Inferior parietal cortex (tissue), 1 donor: ENCODE measurements around the gene TIMP3.

Experiments used
- DNase-seq: peaks from one replicate; pipeline ENCODE4 v3.0.0-alpha.2; 2016; ENCODE audit errors: extremely low spot score

The TIMP3 gene

DNA sequence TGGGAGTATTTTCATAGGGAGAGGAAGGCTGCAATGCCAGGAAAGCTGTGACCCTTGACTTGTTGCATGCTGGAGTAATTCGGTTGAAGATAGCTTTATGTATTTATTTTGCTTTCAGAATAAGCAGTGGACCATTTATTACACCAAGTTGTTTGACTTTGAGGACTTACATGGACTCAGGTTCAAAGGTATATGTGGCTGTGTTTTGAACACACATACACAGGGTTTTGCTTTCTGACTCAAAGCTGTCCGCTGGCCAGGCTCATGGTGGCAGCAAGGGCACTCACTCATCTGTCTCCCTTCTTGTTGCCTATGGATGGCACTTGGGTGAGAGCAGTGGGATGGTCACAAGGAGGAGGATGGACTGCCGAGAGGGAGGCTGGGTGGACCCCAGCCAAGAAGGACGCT, 6.5 kb downstream of the TIMP3 start:
- DNase-seq = no peak

DNA sequence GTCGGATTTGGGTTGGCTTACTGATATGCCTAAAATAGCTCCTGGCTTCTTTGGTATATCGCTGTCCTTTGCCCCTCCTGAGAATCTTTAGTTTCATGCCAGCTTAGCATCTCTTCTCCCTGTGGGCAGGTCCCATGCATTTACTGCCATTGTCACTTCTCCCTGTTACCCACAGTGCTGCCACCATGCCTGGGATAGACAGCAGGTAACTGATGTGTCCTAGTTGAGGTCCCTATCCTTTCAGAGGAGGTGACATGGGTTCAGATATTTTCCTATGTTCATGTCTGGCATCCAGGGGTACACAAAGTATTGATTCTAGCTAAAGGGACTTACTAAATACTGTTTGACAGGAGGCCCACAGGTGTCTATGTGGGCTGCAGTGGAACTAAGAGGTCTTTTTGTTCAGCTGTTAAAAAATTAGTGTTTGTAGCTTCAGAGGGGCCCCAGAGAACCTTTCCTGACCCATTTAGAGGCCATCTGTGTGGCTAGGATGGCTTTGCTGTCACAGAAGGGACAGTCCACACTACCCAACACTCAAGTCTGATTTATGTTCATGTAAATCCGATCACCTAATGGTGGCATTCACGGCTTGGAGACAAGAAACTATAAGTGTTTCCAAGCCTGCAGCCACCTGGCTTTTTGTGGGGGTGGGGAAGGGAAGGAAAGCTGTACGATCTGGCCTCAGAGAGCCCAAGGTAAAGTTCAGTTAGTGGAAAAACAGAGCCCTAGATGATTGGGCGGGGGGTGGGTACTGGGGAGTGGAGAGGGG, 8.5 kb downstream of the TIMP3 start:
- DNase-seq = no peak

DNA sequence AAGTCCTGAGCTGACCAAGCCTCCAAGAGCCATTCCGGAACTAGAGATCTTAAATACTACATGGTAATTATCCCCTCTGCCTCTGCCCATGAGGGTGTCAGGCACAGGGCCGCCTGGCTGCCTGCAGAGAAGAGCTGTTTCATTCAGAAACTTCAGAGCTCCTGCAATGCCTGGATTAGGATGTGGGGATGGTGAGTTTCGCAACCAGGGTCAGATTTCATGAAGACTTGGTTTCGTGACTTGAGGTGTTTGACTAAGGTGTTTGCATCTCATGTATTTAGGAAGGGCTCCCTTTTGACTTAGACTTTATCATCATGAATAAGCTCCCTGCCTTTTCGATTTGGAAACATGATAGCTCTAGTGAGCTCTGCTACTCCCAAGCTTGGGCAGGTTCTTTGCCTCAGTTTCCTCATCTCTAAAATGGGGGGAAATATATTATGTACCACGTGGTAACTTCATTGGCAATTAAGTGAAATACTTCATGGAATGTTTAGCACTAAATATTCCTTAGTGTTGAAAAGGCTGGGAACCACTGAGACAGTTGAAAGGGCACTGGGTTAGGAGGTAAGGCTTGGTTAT, 9.1 kb downstream of the TIMP3 start:
- no peak for DNase-seq

DNA sequence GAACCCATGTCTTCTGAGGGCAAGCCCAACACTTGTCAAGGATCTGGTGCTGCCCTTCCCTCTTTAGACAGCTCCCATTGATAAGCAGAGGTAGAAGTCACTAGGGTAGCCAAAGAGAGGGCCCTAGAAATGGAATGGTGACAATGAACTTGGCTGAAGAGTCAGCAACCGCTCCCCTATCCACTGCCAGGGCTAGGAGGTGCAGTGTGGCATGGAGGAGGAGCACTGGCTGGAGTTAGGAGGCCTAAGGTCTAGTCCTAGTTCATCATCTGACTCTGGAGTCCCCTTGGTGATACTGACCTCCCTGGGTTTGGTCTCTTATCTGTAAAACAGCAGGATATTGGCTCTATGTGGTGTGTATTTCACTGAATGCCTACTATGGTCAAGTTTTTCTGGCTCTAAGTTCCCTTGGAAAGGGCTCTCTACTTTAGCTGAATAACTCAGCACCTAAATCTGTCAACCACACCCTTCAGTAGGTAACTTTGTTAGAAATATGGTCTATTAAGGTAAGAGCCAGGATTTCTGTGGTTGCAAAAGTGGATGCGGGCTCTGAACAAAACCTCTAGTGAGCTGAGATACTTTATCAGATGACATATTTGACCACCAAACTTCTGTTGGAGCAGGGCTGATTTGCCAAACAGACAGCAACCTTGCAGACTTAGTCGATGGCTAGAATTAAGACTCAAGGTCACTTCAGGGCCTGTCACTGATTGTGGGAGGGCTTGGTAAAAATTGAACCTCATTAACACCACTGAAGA, 10.5 kb downstream of the TIMP3 start:
- DNase-seq = no peak

DNA sequence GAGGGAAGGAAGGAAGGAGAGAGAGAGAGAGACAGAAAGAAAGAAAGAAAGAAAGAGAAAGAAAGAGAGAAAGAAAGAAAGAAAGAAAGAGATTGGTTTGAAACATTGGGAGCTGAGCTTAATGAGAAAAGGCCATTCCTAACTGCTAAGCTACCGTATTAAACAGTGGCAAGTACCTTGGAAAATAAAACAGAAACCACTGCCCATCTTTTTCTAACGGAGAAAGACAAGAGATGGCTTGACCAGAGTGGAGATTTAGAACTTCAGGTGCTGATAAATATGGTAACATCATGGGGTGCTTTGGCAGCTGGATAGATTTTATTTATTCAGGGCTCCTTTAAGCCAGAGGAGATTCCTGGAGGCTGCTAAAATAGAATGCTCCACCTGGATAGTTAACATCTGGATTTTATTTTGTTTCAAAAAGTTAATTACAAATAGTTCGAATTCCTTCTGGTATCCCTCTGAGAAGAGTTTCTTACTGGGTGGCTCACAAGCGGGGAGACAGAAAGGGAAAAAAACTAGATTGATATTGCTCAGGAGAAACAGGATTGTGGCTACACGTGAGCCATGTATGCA, 12.9 kb downstream of the TIMP3 start:
- DNase-seq = no peak

DNA sequence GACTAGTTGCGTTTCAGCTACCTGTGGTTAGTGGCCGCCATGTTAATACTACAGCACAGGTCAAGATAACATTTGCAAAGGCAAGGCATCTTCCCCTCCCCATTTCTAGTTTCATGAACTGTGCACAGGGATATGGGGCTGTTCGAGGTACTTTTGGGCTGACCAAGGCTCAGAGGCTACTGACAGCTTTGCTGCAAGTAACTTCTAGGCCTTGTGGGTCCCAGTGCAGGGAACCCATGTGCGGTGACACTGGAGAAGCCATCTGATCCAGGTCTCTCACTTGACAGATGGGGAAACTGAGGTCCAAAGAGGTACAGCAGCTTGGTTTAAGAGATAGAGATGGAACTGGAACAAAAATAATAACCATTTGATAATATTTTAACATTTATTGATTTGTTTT, 13.6 kb downstream of the TIMP3 start:
- no peak for DNase-seq

DNA sequence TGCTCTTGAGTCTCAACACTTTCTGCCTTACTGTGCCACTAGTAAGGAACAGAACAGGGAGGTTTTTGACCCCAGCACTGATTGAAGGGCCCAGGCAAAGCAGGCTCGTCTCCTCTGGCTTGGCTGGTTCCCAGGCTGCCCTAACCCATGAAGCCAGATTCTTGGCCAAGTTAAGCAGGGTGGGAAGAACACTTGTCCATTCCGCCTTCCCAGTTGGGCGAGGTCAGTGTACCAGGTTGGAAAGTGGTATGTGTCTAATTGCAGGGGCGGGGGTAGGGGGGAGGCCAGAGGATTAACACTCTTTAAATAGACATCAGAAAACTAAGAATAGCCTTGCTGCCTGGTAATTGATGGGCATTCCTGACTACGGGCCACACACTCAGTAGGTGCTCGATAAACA, 14.4 kb downstream of the TIMP3 start:
- no peak for DNase-seq

DNA sequence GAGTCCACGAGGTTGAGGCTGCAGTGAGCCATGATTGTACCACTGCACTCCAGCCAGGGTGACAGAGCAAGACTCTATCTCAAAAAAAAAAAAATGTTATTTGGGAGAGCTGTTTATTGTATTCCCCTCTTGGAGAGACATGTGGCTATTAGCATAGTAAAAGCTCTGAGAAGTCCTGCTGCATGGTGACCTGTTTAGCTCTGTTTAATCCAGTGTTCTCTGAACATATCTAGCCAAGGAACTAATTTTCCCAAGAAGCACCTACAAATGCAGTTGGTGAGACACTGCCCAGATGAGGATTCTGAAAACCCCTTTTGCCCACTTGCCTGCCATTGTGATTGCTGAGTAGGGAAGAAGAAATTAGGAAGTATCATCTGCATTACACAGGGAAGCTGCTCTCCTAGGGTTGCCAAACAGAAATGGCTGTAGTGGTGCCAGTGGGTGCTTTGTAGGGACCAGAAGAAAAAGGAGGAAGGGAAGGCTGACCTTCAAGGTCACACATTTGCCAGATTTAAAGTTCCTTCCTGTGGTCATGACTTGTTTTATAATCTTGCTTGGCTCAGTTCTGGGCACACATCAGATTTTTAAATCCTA, 15.7 kb downstream of the TIMP3 start:
- DNase-seq = no peak

DNA sequence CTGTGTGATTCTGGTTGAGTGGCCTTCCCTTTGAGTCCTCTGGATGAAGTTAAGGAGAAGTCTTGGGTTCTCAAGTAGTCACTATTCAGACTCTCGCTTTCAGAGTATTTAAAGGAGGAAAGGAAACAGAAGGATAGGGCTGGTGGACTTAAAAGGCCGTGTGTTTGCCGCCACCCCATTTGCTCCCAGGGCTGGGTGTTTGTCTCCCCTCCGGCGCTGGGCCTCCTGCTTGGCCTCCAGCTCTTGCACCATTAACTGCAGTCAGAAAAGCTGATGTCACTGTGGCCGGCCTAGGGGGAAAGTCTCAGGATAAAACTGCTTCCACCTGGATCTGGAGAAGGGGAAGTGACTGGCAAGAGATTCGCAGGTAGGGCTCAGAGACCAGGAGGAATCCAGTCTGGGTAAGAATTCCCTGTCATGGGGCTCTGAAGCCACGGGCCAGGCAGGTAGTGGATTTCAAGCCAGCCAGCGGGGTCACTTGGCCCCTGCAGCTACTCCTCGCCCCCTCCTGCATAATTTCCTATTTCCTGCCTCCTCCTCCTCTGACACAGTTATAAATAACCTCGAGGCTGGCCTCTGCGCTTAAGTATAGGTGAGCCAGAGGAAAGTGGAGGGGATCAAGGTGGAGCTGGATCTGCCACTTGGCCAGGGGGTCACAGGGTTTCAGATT, 17.1 kb downstream of the TIMP3 start:
- DNase-seq = no peak

DNA sequence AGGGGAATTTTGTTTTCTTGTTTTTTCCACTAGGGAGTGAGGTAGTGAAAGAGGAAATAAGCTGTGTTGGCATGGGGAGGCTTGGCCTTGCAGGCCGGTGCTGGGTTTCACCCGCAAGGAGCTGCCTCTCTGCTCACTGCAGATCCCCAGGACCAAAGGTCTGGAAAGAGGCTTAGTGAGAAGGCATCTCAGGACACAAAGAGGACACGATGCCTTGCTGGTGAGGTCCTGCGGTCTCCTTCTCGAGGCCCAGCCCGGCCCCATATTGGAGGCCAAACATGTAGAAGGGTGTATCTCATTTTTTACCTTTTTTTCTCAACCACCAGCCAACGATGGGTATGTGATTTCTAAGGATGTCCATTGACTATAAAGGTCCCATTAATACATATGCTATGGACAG, 17.6 kb downstream of the TIMP3 start:
- DNase-seq = no peak

DNA sequence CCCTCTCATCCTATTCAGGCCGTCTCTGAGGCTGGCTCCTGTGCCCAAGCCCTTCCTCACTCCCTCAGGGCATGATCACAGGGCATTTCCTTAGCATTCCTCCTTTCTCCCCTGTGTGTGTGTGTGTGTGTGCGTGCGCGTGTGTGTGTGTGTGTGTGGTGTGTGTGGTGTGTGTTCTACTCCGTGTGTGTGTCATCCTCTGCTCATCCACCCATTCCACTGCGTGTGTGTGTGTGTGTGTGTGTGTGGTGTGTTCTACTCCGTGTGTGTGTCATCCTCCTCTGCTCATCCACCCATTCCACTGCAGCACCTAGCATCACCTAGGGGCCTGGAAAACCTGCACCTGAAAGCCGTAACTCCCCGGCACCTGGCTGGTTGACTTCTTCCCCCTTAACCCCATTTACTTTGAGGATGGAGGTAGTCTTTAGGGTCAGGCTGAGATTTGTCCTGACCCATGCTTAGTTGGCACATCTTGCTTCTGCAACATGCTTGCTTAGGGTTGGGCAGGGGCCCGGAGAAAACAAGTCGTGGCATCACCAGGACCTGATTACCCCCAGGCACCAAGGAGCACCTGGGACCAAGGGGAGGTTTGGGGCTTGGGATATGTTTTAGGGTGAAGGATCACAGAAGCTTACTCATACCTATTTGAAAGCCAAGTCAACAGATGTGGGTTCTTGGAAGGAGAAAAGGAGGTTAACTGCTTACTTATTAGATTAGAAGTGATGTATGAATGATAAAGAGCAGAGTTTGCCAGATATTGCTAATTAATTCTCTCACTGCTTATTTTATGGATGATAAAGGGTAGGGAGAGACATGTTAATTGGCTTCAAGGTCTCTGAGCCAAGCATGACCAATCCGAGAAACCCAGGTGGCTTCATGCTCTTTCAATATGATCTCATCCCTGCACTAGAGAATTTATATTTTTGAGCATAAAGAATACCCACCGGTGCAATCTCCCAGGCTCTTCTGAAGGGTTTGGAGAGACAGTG, 18.9 kb downstream of the TIMP3 start:
- no peak for DNase-seq

DNA sequence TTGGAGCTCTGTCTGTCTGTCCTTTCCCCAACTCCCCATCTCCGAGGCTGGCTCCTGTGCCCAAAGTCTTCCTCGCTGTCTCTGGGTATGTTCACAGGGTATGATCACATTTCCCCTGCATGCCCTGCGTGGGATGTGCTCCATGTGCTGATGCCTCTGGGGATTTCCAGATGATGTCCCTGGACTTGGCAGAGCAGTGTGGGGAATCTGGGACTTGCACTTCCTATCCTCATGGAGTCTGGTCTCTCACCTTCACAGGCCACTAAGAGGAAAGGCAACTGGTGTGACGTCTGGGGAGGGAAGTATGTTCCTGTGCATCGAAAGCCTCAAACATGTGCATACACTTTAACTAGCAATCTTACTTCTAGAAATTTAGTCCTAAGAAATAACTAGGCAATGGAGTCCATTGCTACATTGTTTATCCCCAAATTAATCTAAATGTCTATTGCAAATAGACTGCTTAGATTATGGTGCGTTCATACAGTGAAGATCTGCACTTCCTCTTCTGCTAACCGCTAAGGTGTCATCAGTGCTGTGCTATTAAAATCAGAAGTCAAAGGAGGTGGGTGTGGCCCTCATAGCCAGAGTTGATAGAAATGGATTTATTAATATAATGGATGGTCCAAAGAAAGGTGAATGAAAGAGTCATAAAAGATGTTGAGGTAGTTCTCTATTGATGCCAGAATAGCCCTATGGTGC, 20.8 kb downstream of the TIMP3 start:
- no peak for DNase-seq

DNA sequence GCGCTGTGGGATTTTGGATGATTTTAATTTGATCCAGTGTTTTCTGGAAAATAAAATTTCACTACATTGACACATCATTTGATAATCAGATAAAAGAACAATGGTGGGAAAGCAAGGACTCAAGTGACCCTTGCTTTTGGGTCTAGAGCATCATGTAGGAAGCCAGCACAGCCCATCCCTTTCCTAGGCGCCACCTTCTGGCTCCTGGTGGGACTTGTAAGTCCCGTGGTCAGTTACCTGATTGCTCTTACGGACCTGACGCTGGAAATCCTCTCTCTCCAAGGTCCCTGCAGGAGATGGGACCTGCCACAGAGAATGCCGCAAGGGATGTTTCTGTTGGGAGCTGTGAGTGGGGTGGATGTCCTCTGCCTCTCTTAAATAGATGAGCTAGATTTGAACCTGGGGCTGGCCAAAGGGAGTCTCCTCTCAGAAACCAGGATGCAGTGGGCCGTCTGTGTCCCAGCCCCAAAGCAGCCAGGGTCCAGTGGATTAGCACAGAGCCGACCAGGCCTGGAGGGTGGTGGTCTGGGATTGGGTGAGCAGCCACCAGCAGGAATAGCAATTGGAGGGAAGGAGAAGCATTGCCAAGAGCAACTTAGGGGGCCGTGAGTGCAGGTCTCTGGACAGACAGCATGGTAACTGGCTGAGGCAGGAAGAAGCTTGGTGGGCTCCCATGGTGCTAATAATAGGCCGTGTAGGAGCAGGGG, 21.7 kb downstream of the TIMP3 start:
- DNase-seq = no peak

DNA sequence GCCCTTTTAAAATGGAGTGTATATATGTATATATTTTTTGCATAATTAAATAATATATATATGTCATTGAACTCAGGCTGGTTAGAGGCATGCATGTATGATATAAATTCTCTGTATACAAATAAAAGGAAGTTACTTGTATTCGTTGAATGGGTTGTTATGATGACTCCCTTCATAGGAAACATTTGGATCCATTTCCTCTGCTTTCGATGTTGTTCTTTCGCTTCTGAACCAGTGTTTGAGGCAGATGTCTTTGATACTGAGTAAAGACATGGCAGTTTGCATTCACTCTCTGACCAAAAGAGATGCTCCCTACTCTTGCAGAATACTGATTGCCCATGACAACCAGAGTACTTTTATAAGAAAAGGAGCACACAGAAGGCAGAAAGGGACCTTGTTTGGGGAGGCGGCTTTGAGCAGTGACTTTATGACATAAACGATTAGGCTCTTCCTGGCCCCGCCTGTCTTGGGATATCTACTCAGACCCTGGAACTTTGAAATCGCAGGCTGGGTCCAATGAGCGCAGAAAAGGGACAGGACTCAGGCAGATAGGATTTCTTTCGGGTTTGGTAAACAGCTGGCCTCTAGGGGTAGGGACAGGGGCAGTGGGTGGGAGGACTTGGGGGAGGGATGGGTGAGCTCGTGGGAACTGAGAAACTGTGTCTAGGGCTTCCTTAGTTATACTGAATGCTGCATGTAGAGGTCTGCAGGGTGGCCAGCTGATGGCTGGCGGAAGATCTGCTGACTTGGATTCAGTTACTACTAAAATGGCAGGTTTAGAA, 23.2 kb downstream of the TIMP3 start:
- no peak for DNase-seq

DNA sequence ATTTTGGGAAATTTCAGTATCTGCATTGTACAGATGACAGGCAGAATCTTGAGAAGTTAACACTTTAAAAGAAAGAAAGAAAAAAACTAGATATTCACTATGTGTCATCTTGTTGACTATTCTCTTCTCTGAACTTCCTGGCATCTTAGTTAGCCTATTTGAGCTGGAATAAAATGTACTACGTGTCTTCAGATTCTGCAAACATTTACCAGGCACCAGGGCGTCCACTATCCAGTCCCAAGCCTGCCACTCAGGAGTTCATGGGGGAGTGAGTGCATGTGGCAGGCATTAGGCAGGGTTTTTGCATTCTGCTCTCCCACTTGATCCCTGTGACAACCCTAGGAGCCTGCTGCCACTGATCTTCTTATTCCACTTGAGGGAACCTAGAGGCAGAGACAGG, 25.0 kb downstream of the TIMP3 start:
- no peak for DNase-seq

DNA sequence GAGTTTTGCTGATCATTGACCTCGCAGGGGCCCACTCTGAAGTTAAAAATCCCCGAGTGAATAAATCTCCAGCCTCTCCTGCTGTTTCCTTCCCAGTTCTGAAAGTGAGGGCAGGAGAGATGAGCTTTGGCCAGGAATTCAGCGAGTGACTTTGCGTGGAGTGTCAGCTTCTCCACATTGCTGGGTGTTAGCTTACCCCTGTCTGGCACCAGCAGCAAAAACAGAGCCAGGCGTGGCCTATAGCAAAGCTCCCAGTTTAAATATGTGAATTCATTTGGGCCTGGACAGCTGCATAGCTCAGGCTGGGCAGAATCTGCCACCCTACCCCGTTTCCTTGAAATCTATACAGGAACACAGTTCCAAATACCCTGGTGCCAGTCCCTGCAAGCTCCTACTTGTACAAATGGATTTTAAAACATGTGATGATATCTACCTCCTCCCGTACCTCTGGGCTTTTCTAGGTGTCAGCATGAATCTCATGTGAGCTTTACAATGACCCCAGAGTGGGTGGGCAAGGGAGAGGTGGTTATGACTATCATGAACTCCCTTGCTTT, 25.6 kb downstream of the TIMP3 start:
- no peak for DNase-seq

DNA sequence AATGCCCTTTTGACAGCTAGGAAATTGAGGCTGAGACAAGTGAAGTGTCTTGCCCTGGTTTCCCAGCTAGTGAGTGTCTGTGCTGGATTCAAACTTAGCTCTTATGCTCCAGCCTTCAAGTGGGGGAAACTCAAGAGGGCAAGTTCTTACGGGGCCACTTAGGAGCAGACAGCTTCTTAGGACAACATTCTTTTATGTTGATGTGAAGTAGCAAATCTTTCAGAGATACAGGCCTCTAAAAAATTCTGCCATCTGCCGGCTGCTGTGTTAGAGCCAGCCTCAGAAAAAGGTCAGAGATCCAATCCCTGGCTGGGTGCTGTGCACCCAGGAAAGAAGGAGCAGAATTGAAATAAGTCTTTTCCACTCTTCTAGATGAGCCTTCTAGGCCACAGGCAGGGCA, 26.6 kb downstream of the TIMP3 start:
- DNase-seq = no peak

DNA sequence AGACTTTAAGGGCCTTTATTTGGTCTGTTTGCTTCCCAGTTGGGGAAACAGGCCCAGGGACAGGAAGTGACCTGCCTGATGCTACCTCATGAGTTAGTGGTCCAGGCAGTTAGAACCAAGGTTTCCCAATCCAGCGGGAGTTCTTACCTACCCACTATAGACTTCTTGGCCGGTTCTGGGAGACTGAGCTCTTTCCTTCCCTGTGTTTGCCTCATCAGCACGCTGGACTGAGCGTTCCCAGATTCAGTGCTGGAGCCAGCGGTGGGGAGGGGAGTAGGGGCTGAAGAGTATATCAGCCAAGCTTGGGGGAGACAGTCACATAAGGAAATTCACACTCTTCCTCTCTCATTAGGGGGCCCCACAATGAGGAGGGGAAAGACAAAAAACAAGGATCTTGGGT, 27.1 kb downstream of the TIMP3 start:
- DNase-seq = no peak
